Right ventricle myocardium inferior (tissue), 1 donor: ENCODE measurements around the gene NR1D2. TPM values are rescaled to one million over a fixed set of nuclear protein-coding genes. Genes with fewer than 3 reads are reported as not detected.
A peak's percentile ranks its signal among the peaks of the same experiment; 100 is the strongest.

Experiments
- ATAC-seq: fragments of 200-7000 bp; cut with Tn5 transposase; one replicate; pipeline ENCODE4 v1.9.1; 2020; ENCODE audit warnings: mild to moderate bottlenecking, moderate library complexity
- DNase-seq: peaks from one replicate; pipeline ENCODE4 v3.0.0; 2021; ENCODE audit errors: missing footprints
- intact Hi-C: fragments of 100-400 bp; cut with DNase I; formaldehyde crosslinking; loops from one replicate; pipeline ENCODE4 v1.11.0; 2022
- total RNA-seq: library from RNA; stranded (reverse); fragmentation: NEBNext Ultra II Directional; extraction: Animal tissue kit (Norgen Biotek cat#: 25700); gene quantifications from one replicate; pipeline ENCODE4 v1.2.1, GENCODE V29; 2021
- donor health status: DM: no; HTN: yes; CAD: no; lungs with severe emphysema.

The NR1D2 gene
- total RNA-seq, 1 donor from 2014 or later: 44.5 TPM

GRCh38 chr3:23954144-23954543 lies 9.1 kb downstream of the NR1D2 start:
- DNase-seq (no peak), ATAC-seq (no peak)
- intact Hi-C loops: no loop called here

DNA sequence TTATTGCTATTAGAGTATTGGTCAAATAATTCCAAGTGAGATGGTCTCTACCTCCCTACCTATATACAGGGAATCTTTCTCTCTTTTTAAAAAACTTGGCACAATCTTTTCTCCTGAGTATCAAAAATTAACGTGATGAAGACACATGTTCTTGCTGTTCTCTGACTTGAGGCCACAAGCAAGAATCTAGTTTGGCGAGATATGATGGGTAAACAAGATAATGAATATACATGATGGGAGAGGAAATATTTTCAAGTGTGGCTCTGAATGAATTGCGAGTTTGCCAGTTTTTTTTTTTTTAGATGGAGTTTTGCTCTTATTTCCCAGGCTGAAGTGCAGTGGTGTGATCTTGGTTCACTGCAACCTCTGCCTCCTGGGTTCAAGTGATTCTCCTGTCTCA lies 11.6 kb downstream of the NR1D2 start:
- DNase-seq (no peak), ATAC-seq (no peak)
- intact Hi-C loops: no loop called here

GRCh38 chr3:23959135-23959900 lies 14.2 kb downstream of the NR1D2 start:
- ATAC-seq (no peak), DNase-seq (no peak)
- intact Hi-C loops: no loop called here

- ATAC-seq (no peak), DNase-seq (no peak)
- intact Hi-C loops: no loop called here
Measured at GRCh38 chr3:23960649-23961048, 15.6 kb downstream of the NR1D2 start.

DNA sequence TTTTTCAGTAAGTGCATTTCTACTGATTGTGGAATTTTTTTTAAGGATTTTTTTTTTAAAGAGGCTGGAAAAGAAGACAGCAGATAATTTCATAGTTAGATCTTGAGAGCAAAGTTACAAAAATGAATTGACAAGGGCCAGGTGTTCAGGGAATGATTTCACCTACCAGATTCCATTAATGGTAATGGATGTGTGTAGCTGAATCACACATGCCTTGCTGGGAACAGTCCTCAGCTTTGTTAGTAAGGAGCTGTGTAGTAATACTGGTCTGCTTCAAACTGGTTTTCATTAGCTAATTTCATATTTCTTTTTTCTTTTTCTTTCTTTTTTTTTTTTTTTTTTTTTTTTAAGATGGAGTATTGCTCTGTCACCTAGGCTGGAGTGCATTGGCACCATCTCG lies 16.0 kb downstream of the NR1D2 start:
- intact Hi-C loops: no loop called here
- no peak for DNase-seq
- no peak for ATAC-seq

- DNase-seq: no peak
- no peak for ATAC-seq
- intact Hi-C loops: no loop called here
Measured at GRCh38 chr3:23961913-23962312, 16.8 kb downstream of the NR1D2 start.

GRCh38 chr3:23964537-23965235 lies 19.6 kb downstream of the NR1D2 start:
- intact Hi-C loops: no loop called here
- DNase-seq (no peak), ATAC-seq (no peak)

DNA sequence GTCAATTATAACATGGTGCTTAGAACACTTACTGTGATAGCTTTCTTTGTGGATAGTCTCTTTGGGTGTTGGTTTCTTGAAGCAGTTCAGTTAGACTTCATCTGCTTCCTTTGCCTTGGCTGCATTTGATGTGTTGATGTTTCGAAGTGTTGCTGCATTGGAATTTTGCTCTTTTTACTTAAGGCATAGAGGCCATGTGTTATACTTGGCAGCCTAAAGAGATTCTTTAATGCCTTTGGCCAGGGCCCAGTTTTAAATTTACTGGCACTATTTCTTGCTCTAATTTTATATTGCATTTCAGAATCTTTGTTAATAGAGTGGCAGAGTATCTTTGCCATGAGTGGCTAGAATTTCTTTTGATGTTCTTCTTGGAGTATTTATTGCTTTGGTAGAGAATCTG lies 21.2 kb downstream of the NR1D2 start:
- DNase-seq: no peak
- ATAC-seq: no peak
- intact Hi-C loops: no loop called here

DNA sequence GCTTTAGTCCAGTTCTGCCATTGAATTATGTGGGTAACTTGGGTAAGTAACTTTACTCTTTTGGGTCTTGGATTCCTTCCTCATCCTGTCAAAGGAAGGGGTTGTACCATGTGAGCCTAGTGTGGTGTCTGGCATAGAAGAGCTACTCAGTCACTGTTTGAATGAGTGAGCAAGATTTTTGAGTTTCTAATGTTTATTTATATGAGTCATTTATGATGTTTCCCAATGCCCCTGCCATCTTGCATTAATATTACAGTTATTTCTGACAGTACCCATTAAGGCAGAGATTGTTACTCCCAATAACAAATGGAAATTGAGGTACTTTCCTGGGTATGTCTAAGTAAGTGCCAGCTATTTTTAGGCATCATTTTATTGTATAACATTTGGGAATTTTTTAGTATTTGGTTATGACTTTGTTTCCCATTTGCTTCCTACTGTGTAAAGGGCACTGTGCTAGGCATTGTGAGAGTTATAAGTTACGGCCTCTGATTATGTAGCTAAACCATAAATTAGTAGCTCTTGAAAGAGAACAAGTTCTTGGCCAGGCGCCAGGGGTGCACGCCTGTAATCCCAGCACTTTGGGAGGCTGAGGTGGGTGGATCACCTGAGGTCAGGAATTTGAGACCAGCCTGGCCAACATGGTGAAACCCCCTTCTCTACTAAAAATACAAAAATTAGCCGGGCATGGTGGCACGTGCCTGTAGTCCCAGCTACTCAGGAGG lies 23.5 kb downstream of the NR1D2 start:
- no peak for DNase-seq
- no peak for ATAC-seq
- intact Hi-C loops: no loop called here

DNA sequence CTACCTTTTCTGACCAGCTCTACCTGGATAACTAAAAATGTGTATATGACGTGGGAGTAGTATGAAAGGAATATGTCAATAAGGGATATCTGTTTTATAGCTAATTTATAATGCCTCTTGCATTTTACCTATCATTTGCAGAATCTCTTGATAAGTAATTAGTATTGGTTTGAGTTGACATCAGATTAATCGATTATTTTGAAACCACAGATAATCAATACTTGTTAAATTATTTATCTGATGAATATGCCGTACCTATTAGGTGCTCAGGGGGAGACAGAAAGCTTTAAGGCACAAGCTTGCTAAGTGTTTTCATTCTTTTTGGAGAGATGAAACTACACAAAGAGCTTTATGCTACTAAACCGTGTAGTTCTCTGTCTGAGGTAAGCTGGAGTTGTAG lies 24.3 kb downstream of the NR1D2 start:
- intact Hi-C loops: no loop called here

GRCh38 chr3:23971684-23972083 lies 26.6 kb downstream of the NR1D2 start:
- intact Hi-C loops: no loop called here
- no peak for ATAC-seq
- DNase-seq: no peak

More for the DNA sequence above, 24.3 kb downstream of the NR1D2 start:
- DNase-seq (no peak), ATAC-seq (no peak)

DNA sequence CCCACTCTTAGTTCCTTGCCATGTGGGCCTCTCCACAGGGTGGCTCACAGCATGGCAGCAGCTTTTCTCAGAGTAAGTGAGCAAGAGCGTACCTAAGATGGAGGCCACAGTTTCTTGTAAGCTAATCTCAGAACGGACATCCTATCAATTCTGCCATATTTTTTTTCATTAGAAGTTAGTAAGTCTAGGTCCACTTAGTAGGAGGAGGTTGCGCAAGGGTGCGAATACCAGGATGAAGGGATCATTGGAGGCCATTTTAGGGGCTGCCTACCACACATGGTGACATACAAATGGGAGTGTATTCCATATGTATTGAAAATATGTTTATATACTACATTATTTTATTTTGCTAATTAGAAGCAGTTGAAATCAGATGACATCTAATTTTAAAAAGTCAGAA lies 31.5 kb downstream of the NR1D2 start:
- intact Hi-C loops: no loop called here
- no peak for ATAC-seq
- no peak for DNase-seq

- ATAC-seq (no peak), DNase-seq (no peak)
- intact Hi-C loops: no loop called here
Measured at GRCh38 chr3:23979569-23979968, 34.5 kb downstream of the NR1D2 start.

GRCh38 chr3:23981136-23981535 lies 36.0 kb downstream of the NR1D2 start:
- intact Hi-C loops: no loop called here
- ATAC-seq: peak; percentile 42
- no peak for DNase-seq

GRCh38 chr3:23981955-23982354 lies 36.9 kb downstream of the NR1D2 start:
- no peak for DNase-seq
- intact Hi-C loops: no loop called here
- ATAC-seq: peak; percentile 44

GRCh38 chr3:23984934-23985333 lies 39.8 kb downstream of the NR1D2 start:
- intact Hi-C loops: no loop called here
- ATAC-seq: no peak
- DNase-seq: no peak

- intact Hi-C loops: no loop called here
- DNase-seq (no peak), ATAC-seq (no peak)
Measured at GRCh38 chr3:23985747-23986544, 40.9 kb downstream of the NR1D2 start.

DNA sequence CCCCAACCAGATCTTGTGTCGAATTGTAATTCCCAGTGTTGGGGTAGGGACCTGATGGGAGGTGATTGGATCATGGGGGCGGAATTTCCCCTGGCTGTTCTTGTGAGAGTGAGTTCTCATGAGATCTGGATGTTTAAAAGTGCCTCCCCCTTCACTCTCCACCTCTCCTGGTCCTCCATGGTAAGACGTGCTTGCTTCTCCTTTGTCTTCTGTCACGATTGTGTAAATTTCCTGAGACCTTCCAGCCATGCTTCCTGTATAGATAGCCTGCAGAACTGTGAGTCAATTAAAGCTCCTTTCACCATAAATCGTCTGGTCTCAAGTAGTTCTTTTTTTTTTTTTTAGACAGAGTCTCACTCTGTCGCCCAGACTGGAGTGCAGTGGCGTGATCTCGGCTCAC lies 42.3 kb downstream of the NR1D2 start:
- intact Hi-C loops: no loop called here
- DNase-seq (no peak), ATAC-seq (no peak)

DNA sequence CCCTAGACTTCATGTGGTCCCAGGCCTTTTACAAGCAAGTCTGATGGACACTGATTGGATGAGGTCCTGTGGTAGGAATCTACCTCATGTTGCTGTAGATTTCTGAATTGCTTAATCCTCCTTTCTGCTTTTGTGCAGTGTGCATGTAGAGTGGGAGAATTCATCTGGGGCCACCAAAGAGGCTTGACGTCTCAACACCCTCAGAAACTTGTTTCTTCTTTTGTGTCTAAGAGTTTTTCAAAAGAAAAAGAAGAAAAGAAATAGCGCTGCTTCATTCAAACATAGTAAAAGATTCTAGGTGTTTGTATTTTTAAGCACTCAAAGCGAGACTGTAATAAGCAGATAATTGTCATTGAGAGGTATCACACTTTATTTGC lies 46.2 kb downstream of the NR1D2 start:
- no peak for DNase-seq
- no peak for ATAC-seq
- intact Hi-C loops: loop anchor here (10.0 kb wide), 1 partner anchor 96 kb away; no protein-coding TSS in a partner anchor
